ENCODE data around the gene GABRP.
"Not testable (repeated sequence)": the region's sequence is repeated elsewhere in the genome, so short reads cannot be mapped to it uniquely, and the experiment has no call there.

Gene GABRP, protein sequence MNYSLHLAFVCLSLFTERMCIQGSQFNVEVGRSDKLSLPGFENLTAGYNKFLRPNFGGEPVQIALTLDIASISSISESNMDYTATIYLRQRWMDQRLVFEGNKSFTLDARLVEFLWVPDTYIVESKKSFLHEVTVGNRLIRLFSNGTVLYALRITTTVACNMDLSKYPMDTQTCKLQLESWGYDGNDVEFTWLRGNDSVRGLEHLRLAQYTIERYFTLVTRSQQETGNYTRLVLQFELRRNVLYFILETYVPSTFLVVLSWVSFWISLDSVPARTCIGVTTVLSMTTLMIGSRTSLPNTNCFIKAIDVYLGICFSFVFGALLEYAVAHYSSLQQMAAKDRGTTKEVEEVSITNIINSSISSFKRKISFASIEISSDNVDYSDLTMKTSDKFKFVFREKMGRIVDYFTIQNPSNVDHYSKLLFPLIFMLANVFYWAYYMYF

DNA sequence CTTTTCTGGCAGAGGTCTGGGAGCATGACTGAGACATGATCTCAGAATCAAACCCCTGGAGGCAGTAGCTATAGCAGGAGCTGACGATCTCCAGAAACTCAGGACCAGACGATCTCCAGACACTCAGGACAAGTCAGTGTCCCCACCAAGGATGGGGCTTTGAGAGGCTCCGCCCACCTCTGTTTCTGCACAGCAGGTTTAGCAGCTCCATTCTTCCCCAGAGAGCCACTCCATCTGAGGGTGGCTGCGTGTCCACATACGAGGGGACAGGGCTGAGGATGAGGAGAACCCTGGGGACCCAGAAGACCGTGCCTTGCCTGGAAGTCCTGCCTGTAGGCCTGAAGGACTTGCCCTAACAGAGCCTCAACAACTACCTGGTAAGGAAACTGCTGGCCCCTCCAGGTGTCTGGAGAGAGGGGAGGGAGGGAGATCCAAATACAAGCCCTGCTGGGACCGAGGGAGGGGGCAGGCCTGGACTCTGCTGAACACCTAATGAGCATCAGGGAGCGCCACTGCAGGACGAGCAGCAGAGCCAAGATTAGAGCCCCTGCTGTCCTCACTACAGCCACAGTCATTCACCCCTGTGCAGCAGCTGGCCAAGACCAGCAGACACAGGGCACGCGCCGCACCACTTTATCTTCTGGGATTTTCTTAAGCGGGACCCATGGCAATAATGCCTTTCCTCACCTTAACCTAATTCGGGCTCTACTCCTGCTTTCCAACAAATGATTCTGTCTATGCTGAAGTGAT is at the start of gene GABRP:
Gene GABRP (plus strand): TSS at position 228 of the 750 bp plus-strand sequence. CDS start 4,891 bp downstream, outside the sequence.
- DNase-seq = no peak

DNA sequence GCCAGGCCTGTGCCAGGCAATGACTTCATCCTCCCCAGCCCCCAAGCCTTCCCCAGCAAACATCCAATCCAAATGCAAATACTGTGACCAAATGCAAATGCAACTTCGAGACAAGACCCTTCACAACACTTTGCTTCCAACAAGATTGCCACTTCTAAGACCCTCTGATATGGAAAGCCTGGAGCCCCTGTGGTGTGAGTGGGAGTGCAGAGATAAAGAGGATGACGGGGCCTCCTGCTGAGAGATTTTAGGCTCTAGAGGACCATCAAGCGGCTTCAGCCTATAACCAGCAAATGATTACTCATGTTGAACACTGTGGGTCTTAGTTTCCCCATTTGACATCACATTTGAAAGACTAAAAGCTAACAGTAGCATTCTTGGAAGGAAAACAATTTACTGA is 46.6 kb upstream of the GABRP start:
- DNase-seq = no peak

DNA sequence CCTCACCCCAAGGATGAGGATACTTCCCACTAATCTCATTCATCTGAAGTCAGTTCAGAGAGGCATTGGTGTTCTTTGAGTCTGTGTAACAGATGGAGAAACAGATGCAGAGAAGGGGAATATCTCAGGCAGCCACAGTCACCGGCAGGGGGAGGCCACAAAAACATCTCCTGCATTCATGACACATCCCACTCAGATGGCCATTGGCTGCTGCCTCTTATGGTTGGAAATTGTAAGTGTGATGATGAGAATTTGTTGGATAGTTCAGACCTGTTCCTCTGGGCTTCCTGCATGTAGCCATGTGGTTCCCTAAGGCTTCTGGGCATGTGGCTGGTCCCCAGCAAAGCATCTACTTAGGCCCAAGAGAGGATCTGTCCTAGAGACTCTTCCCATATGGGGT is 45.9 kb upstream of the GABRP start:
- no peak for DNase-seq

DNA sequence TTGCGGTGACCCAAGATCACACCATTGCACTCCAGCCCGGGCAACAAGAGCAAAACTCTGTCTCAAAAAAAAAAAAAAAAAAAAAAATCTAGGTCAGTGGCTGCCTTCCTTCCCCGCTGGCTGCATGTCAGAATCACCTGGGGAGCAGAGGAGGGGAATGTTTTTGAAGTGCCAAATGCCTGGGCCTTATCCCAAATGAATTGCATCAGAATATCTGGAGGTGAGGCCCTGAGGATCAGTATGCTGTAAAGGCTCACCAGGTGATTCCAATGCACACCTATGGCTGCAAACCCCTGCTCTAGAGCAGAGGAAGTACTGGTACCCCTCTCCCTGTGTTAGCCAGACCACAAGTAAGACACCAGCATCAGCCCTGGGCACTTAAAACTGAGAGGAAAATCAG is 44.7 kb upstream of the GABRP start:
- no peak for DNase-seq

DNA sequence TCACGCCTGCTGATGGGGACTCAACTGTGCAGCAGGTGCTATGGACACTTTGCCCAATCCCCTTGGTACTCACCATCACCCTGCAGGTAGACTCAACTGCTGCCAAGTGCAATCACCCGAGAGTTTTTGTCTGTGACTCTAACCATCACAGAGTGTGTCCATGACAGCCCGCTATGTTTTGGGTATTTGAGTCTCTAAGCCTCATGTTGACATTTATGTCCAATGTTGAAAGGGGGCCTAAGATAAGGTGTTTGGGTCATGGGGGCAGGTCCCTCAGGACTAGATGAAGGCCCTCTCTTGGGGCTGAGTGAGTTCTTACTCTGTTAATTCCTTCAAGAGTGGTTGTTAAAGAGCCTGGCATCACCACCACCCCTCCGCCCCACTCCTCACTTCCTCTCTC is 44.1 kb upstream of the GABRP start:
- no peak for DNase-seq

DNA sequence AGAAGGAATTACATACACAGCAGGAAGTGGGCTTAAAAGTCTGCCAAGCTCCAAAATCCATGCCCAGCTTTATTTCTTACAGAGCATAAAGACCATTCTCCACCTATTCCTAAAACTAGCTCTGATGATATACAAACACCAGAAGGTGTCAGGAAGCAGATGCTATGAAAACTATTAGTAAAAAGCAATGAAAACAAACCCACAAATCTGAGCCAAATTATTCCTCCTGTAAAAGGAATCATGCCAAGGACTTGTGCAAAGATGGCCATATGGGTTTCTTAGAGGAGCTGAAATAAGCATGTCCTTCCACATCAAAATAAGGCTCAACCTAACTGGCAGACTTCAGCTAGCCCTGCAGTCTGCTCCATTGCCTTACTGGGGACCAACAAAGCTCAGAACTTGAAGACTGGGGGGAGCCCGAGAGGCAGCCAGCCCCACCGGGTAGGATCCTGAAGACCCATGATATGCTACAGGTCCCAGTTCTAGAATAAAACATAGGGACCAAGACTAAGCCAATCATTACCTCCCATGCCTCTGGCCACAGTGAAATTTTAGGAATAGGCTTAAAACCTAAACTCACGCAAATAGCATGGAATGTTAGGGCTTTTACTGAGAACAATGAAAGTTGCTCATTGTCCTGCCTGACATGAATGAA is 42.8 kb upstream of the GABRP start:
- DNase-seq = no peak

DNA sequence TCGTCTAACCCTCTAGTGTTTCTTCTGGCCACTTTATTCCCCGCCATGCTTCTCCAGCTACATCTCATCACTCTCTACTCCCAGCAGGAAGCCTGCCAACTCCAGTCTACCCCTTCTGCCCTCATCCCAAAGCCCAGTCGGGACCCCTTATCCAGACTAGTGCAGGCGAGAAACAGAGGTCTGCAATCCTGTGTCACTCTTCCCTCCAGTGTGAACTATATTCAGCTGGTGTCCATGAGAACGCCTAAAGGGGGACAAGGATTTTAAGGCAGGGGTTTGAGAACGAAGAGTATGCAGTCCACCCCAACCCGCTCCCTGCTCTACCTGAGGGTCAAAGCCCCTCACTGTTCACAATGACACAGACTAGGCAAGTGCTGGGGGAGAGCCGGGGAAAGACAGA is 41.7 kb upstream of the GABRP start:
- DNase-seq = no peak

DNA sequence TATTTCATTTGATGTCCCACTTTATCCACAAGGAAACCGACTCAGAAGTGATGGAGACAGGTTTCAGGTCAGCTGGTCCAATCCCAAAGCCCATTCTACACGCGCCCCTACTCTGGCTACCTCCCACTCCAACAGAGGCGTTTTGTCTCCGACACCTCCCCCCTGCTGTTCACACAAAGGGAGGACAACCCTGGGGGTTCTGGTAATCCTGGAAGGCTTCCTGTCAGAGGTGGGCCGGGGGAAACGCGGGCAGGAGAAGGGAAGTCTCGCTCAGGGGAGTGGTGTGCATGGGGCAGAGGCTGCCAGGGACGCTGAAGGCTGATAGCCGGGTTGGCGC is 39.7 kb upstream of the GABRP start:
- DNase-seq = no peak

DNA sequence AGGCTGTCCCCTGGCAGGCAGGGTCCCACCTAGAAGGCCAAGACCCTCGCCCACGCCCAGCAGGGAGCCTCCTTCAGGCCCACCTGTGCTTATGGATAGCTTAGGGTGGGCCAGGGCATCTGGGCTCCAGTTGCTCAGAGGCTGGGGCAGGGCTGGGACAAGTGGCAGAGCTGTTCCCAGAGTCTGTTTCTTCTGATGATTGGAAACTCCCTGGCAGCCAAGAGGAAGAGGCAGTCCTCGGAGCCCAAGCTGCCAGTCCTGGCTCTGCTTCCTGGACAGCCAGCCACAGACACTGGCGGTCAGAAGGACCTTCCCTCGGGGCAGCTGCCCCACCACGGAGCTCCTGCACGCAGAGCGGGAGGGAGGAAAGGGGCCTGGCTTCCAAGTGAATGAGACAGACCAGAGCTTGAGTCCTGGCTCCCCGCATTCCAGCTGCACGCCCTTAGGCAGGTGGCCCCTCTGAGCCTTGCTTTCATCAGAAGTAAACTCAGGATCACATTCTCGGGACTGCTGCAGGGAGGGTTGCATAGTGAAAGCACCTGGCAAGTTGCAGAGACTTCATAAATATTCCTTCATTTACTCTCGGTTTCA is 37.9 kb upstream of the GABRP start:
- no peak for DNase-seq

DNA sequence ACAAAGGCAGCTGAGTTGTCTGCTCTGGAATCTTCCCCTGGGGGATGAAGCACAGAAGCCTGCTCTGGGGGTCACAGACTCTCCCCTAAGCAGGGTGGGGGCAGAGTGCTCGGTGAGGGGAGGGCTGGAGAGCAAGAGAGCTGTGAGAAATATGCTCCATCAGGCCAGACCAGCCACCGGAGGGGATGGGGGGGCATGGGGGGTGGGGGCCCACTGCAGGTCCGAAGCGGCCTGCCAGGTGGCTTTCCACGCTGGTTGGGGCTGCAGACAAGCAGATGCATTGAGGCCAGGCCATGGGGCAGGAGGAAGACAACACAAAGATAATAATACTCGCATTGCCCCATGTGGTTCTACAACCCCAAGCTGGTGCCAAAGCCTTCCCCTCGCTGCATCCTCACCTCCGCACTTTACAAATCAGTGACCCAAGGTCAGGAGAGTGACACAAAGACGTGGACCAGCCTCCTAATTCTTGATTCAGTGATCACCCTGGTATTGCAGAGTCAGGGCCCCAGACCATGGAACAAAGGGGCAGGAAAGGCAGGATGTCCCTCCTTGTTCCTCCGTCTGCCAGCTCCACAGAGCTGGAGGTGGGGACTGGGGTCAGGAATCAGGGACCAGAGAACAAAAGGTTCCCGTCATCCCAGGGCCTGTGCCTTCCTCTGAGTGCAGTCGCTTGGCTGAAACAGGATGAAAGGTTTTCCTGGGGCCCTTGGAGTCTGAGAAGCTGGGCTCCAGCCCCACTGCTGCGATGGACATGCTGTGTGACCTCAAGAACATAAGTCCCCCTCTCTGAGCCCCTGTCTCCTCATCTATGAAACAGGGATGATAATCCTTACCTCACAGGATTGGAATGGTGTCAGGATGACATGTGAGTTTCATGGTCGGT is 37.2 kb upstream of the GABRP start:
- DNase-seq = no peak

DNA sequence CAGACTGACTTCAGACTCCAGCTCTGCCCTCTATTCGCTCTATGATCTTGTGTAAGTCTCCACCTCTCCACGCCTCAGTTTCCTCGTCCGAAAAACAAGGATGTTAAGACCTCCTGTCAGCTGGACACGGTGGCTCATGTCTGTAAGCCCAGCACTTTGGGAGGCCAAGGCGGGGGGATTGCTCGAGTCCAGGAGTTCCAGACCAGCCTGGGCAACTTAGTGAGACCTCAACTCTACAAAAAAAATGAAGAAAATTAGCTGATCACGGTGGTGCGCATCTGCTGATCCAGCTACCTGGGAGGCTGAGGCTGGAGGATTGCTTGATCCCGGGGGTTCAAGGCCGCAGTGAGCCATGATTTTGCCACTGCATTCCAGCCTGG is 36.6 kb upstream of the GABRP start:
- DNase-seq = no peak

DNA sequence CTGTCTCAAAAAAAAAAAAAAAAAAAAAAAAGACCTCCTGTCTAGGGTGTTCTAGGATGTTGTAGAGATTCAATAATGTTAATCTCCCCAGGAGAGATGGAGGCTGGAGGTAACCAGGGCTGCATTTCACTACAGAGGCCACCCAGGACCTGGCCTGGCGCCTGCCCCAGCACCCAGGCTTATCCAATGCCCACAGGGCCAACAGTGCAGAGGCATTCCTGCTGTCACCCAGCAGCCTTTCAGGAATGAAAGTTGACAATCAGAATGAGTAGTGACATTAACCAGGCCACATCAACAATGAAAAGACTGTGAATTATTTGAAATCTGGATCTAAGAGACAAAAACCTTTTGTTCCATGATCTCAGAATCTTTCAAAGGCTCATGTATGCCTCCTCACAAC is 36.2 kb upstream of the GABRP start:
- DNase-seq = no peak

DNA sequence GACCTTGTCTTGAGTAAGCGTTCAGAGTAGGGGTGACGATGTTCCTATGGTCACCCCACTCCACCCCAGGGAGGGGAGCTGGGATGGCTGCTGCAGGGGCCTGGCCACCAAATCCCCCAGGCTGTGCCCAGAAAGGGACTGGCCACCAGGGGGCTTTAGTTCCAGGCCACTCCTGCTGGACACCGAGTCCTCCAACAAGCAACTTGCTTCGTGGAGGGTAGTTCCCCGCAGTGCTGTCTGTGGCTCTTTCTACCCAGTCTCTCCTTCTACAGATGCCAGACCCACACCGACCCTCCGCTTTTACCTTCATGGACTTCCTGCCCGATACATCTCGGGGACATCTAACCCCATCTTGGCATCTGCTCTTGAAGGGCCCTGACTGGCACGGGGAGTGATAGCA is 35.7 kb upstream of the GABRP start:
- no peak for DNase-seq

DNA sequence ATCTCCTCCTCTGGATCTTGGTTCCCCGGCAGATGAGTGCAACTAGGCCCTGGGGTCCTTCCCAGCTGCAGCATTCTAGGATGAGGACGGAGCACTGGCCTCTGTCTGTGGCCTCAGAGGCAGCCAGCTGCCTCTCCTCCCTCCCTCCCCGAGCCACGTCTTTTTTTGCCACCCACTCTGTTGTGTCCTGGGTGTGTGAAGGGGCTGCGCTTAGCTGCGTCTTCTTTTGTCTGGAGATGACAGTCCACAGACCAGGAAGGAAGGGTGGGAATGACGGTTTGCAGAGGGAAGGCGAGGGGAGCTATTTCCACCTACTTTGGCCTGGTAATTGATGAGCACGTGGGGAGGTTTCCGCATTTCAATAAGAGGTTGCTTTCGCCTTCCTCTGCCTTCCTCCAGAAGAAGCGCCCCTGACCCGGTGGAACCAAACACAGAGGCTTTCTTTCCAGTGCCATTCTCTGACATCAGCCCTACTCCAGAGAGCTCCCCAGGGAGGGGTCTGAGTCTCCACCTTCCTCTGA is 34.5 kb upstream of the GABRP start:
- DNase-seq = no peak

DNA sequence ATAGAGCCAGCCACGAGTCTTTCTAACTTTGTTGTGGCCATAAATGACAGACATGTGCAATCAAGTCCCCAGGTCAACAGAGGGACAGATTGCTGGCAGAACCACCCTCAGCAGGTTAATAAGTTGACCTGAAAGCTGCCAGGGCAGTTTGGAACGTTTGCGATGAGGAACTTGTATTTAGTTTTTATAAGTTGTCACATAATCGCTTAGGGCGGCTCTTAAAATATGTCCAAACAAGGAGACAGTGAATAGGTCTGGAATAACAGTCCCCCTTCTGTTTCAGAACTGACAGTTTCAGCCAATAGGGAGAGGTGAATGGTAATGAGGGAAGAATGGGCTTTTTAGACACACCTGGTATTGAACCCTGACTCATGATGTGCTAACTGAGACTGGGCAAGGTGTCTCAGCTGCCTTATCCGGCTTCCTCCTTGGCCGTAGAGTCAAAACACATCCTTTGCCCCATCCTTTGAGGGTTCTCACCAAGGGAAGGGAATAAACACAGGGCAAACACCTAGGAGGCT is 33.6 kb upstream of the GABRP start:
- DNase-seq = no peak

DNA sequence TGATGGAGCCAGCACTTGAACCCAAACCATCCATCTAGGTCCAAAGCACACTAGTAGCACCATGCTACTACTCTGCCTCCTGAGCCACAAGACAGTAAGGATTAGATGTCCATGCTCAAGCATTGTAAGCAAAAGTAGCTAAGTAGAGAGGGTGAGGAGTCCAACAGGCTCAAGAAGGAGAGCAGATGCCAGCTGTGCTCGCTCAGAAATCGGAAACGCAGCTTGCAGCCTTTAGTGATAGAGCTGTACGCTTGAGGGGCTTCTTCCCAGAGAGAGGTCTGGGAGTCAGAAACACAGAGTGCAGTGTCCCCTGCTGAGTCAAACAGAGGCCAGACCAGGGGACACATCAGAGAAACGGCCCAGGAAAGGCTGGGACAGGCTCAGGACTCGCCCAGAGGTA is 32.7 kb upstream of the GABRP start:
- DNase-seq = no peak

DNA sequence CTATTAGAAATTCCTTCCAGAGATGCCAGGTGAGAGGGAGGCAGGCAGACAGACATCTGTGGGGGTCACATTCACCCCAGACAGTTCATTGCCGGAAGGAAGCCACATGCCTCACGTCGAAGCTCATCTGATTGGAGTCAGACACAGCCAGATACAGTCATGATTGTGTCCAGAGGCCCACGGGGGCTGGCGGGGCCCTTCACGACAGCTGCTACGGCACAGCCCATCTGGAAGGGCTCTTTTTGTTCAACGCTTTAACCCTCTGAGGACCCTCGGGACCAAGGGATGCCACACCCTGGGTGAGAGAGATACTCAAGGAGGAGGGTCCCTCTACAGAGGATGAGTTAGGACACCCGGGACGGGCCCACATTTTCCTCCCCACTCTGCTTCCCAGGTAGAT is 31.9 kb upstream of the GABRP start:
- no peak for DNase-seq

DNA sequence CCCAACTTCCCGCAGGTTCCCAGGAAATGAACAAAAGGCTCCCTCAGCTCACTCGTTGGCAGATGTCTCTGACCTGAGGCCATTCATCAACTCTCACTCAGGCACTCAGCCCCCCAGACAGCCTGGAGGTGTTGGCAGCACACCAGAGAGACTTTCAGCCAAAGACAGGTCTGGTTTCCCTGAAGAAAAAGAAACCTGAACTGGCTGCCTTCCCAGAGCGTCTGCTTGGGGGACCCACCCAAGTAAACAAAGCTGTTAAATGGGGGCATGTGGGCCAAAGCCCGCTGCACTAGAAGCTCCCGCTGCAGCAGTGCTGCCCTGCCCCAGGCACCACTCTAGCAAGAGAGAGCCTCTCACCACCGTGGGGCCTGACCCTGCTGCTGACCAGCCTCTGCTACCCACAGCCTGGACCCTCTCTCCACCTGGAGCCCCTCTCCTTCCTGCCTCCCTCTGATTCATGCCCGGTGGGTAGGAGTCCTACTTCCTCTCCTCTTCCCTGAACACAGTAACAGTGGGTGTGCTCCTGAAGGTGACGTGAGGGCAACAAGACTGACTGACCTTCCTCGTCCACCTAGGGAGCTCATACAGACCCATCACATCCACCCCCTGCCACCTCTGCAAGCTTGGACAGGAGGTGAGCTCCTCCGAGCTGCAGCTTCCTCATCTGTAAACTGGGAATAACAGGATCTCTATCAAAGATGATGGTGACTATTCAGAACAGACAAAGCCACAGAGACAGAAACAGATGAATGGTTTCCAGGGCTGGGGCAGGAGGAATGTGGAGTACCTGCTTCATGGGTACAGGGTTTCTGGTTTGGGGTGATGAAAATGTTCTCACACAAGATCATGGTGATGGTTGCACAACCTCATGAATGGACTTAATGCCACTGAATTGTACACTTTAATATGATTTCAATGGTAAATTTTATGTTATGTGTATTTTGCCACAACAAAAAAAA is 31.0 kb upstream of the GABRP start:
- DNase-seq = no peak

DNA sequence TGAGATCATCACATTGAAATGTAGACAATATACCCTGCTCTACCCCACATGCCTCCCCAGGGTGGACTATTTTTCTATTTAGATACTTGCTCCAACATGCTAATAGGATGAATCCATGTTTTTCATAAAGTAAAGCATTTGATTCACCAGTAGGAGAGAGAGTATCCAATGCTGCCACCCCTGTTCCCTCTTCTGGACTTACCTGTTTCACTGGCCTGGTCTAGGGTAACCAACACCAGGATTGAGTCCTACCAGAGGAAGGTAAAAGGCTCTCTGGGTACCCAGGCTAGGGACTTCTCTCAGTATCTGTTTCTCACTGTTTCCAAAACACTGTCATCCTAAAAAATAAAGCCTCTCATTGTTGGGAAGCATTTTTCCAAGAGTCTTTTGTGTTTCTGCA is 30.2 kb upstream of the GABRP start:
- DNase-seq = no peak

DNA sequence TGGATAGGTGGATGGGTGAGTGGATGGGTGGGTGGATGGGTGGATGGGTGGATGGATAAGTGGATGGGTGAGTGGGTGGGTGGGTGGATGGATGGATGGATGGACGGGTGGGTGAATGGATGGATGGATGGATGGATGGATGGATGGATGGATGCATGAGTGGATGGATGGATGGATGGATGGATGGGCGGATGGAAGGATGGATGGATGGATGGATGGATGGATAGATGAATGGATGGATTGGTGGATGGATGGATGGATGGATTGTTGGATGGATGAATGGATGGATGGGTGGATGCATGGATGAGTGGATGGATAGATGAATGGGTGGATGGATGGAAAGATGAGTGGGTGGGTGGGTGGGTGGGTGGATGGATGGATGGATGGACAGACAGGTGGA is 29.0 kb upstream of the GABRP start:
- DNase-seq = not testable (repeated sequence)
